AG04450 (cell line): ENCODE results near the gene GLE1. TPM values are rescaled to one million over a fixed set of nuclear protein-coding genes. Genes with fewer than 3 reads are reported as not detected.

Experiments
- CTCF ChIA-PET: fragments of 300-600, 350-600 bp; formaldehyde crosslinking; extraction: SDS; loops from one replicate; lab custom pipeline; 2022; ENCODE audit warnings: antibody characterized with exemption, inconsistent platforms; lab: Charles Lee
- POLR2A ChIA-PET: fragments of 350-600 bp; formaldehyde crosslinking; extraction: SDS; loops from one replicate; lab custom pipeline; 2021; ENCODE audit warnings: antibody characterized with exemption, inconsistent platforms; lab: Yijun Ruan, JAX
- DNase-seq: peaks from one replicate; pipeline ENCODE4 v3.0.0-alpha.2; 2011; ENCODE audit warnings: low read depth, low spot score
- H3K27ac ChIP-seq: one replicate; pipeline ENCODE4 v1.5.1; 2012; ENCODE audit warnings: low read depth, low read length, control low read depth
- H3K27me3 ChIP-seq: one replicate; pipeline ENCODE4 v1.6.0; 2012; ENCODE audit warnings: low read length; ENCODE audit not compliant: control insufficient read depth, insufficient read depth
- H3K4me3 ChIP-seq: 2 replicates; pipeline ENCODE4 v1.5.1; 2011; ENCODE audit warnings: mild to moderate bottlenecking, low read depth, low read length, control low read depth
- H3K9me3 ChIP-seq: 2 replicates; pipeline ENCODE4 v1.5.1; 2012; ENCODE audit warnings: low read length; ENCODE audit not compliant: control insufficient read depth, insufficient read depth
- polyA plus RNA-seq: library from polyadenylated mRNA; depleted of rRNA; stranded (reverse); fragments of >200 nt; gene quantifications from 2 replicates; pipeline ENCODE4 v1.2.3, GENCODE V29; 2011
- TF ChIP-seq, protein P1 (sequence below): IDR thresholded peaks from 2 replicates; pipeline ENCODE4 v1.5.1; 2011; ENCODE audit warnings: low read depth, low read length, control low read depth, inconsistent platforms

Gene GLE1
- polyA plus RNA-seq, 1 experiment: 27.3 TPM

DNA sequence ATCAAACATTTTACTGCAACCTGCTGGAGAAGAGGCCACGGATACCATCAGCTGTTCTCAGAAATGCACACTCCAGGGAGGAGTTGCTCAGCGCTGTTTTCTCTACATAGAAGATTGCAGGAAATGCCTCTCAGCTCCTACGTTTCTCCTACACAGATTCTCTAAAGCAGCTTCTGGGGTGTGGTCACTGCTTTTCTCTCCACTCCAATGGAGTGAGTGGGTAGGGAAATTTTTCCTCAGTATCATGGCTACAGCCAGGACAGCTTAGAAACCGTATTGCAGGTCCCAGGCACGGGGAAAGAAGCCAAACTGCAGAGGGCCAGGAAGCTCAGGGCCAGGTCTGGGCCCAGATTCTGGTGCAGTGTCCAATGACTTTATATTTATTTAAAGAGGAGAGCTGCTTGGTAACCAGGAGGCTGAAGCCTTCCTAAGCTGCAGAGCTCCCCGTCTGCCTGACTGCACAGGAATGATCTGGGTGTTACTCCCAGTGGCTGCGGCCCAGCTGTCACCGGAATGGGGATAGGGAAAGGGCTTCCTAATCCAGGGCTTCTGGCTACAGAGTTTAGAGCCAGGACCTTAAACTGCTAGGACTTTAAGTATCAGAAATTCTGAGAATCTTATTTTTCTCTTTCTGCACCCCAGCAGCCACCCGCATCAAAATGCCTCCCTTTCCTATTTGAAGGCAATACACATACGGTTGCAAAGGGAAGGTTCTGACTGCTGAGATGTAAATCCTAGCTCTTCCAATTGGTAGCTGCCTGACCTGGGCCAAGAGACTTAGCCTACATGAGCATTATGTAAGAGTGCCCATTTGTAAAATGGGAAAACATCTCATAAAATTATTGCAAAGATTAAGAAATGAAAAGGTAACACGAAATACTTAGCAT is 46.5 kb downstream of the GLE1 start:
- ChIA-PET CTCF (interaction anchor here (0.8 to 1.1 kb wide), 4 partner anchors 113 to 256 kb away, joined by 3 to 4 read pairs (median 3); partner anchors contain the start of gene PKN3), POLR2A (interaction anchor here (0.5 to 1.8 kb wide), 7 partner anchors 7 to 331 kb away, joined by 3 to 13 read pairs (median 3); no protein-coding TSS in a partner anchor)

DNA sequence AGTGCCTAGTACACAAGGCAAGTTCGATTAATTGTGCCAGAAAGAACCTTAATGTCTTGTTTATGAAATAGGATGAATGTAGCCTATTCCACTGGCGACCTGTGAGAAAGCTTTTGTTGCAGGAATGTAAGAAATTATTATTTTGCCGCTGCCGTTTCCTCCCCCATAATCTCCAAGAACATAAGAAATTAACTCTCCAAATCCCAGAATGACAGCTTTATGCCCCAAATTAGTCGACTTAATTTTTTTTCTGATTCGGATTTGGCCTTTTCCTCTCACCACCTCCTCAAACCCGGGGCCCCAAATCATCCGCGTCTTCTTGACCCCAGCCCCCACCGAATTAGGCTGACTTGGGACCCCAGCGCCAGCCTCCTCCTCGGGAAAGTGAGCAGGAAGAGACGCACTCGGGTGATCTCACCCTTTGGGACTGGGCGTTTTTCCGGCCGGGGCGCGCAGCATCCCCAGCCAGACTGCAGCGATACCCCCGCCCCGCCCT is 47.2 kb downstream of the GLE1 start:
- no peak for DNase-seq
- Histone ChIP-seq H3K27ac (peak overlapping the region; percentile 80), H3K9me3 (no peaks in the 10 kb centered on the region), H3K27me3 (no peaks in the 10 kb centered on the region), H3K4me3 (peak overlapping the region; percentile 74)
- TF ChIP-seq, protein P1, sequence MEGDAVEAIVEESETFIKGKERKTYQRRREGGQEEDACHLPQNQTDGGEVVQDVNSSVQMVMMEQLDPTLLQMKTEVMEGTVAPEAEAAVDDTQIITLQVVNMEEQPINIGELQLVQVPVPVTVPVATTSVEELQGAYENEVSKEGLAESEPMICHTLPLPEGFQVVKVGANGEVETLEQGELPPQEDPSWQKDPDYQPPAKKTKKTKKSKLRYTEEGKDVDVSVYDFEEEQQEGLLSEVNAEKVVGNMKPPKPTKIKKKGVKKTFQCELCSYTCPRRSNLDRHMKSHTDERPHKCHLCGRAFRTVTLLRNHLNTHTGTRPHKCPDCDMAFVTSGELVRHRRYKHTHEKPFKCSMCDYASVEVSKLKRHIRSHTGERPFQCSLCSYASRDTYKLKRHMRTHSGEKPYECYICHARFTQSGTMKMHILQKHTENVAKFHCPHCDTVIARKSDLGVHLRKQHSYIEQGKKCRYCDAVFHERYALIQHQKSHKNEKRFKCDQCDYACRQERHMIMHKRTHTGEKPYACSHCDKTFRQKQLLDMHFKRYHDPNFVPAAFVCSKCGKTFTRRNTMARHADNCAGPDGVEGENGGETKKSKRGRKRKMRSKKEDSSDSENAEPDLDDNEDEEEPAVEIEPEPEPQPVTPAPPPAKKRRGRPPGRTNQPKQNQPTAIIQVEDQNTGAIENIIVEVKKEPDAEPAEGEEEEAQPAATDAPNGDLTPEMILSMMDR: no peak
- ChIA-PET POLR2A (interaction anchor here (0.5 to 2.2 kb wide), 15 partner anchors 8 to 181 kb away, joined by 3 to 13 read pairs (median 4); partner anchors contain the start of genes GLE1 and URM1), CTCF (interaction anchor here (0.8 kb wide), 1 partner anchor 257 kb away, joined by 3 read pairs; no protein-coding TSS in a partner anchor)

More for the DNA sequence above, 46.5 kb downstream of the GLE1 start:
- peak overlapping the region; percentile 74 for H3K4me3 ChIP-seq
- peak overlapping the region; percentile 55 for H3K27ac ChIP-seq
- DNase-seq: no peak
- TF ChIP-seq, protein P1: no peak
- no peaks in the 10 kb centered on the region for H3K27me3 ChIP-seq
- H3K9me3 ChIP-seq: no peaks in the 10 kb centered on the region

DNA sequence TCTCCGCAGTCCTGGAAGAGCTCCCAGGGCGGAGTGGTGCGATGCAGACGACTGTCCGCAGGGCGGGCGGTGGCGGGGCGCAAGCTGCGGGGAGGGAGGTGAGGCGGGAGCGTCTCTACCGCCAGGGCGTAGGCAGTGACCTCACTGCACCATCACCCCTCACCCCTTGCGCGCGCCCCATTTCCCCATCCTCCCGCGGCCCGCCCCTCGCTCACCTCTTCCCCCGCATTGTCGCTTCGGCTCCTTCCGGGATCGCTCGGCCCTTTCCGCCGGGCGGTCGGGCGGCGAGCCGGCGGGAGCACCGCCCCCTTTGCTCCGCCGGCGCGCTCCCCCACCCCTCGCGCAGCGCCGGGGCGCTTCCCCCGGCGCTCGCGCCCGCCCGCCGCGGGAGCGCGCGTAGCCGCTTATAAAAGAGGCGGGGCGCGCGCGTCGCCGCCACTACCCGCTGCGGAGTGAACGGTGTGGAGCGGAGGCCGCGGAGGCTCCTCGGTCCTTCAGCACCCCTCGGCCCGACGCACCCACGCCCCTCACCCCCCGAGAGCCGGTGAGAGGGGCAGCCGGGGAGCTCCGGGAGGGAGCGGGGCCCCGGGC is 47.7 kb downstream of the GLE1 start, which contains the start of gene SPTAN1:
SPTAN1 (plus strand) TSS at position 435 of the 591 bp plus-strand sequence. CDS start 14,154 bp downstream, outside the sequence.
- Histone ChIP-seq H3K27ac (peak within 1 kb of the TSS; percentile 80), H3K27me3 (no peaks in the 10 kb centered on the region), H3K4me3 (peak within 1 kb of the TSS; percentile 87), H3K9me3 (no peaks in the 10 kb centered on the region)
- ChIA-PET POLR2A (interaction anchor here (0.5 to 2.2 kb wide), 18 partner anchors 9 to 181 kb away, joined by 3 to 13 read pairs (median 4); partner anchors contain the start of genes CERCAM, GLE1 and URM1), CTCF (interaction anchor here (0.8 kb wide), 1 partner anchor 257 kb away, joined by 3 read pairs; no protein-coding TSS in a partner anchor)
- peak; percentile 72 for DNase-seq
- TF ChIP-seq, protein P1: 0 out of 2 replicates have a peak, but pooled peaks have one; percentile 21

DNA sequence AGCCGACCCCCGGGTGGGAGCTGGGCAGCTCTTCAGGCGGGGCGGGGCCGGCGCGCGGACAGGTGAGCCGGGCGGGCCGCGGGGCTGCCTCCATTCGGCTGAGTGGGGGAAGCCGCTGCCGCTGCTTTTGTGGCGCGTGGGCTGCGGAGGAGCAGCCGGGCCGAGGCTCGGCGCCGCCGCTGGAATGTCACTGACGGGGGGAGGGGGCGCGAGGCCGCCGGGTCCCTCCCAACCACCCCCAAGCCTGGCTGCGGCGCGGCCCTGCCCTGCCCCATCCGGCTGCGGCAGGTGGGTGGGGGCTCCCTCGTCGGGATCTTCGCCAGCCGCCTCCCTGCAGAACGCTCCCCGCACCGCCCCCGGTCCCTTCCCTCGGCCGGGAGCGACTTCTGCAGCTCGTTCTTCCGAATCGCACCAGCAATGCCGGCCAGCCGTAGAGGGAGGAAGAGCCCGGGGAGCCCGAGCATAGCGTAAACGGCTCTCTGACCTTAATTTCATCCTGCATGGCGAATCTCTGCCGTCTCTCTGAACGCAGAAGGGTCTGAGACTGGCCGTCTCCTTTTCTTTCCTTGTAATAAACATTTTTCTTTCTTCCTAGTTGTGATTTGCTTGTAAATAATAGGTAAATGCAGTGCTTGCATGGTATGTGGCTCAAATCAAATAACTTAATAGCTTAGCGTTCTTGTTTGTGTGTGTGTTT is 48.4 kb downstream of the GLE1 start:
- CTCF ChIA-PET: no interaction called here
- Histone ChIP-seq H3K27me3 (no peaks in the 10 kb centered on the region), H3K9me3 (no peaks in the 10 kb centered on the region), H3K4me3 (peak overlapping the region; percentile 87), H3K27ac (peak overlapping the region; percentile 58)
- no peak for DNase-seq
- POLR2A ChIA-PET: interaction anchor here (0.5 to 2.2 kb wide), 15 partner anchors 9 to 182 kb away, joined by 3 to 9 read pairs (median 3); partner anchors contain the start of genes CERCAM, GLE1 and URM1
- TF ChIP-seq, protein P1: no peak
